H9 (cell line): Measurements from ENCODE around the gene SNURF. TPM values are rescaled to one million over a fixed set of nuclear protein-coding genes. Genes with fewer than 3 reads are reported as not detected.

Experiments
- DNase-seq: peaks from one replicate; pipeline ENCODE4 v3.0.0-alpha.2; 2017
- H2AFZ ChIP-seq: one replicate; pipeline ENCODE4 v1.6.1; 2013; ENCODE audit warnings: mild to moderate bottlenecking, low read length, control low read depth, moderate library complexity
- H2AK5ac ChIP-seq: 2 replicates; pipeline ENCODE4 v1.6.1; 2013; ENCODE audit warnings: low read length, control low read depth, mixed read lengths; ENCODE audit not compliant: insufficient read length
- H2BK120ac ChIP-seq: one replicate; pipeline ENCODE4 v1.6.1; 2013; ENCODE audit warnings: low read depth, mild to moderate bottlenecking, low read length, control low read depth, inconsistent platforms; ENCODE audit not compliant: poor library complexity, severe bottlenecking
- H2BK12ac ChIP-seq: 2 replicates; pipeline ENCODE4 v1.6.1; 2013; ENCODE audit warnings: low read length, control low read depth, mixed read lengths, low read depth; ENCODE audit not compliant: insufficient read length
- H2BK15ac ChIP-seq: 2 replicates; pipeline ENCODE4 v1.6.1; 2013; ENCODE audit warnings: low read depth, low read length, control low read depth
- H2BK20ac ChIP-seq: one replicate; pipeline ENCODE4 v1.6.1; 2013; ENCODE audit warnings: low read depth, mild to moderate bottlenecking, low read length, control low read depth, inconsistent platforms; ENCODE audit not compliant: poor library complexity, severe bottlenecking
- H2BK5ac ChIP-seq: 2 replicates; pipeline ENCODE4 v1.6.1; 2013; ENCODE audit warnings: low read length, control low read depth, mixed read lengths; ENCODE audit not compliant: insufficient read length
- H3K14ac ChIP-seq: 2 replicates; pipeline ENCODE4 v1.6.1; 2013; ENCODE audit warnings: low read length, control low read depth; ENCODE audit not compliant: insufficient read depth
- H3K18ac ChIP-seq: 2 replicates; pipeline ENCODE4 v1.6.1; 2013; ENCODE audit warnings: low read depth, mild to moderate bottlenecking, mixed read lengths, low read length, control low read depth; ENCODE audit not compliant: insufficient read length
- H3K23ac ChIP-seq: 2 replicates; pipeline ENCODE4 v1.6.1; 2013; ENCODE audit warnings: low read length, control low read depth, mixed read lengths, low read depth; ENCODE audit not compliant: insufficient read length
- H3K23me2 ChIP-seq: 2 replicates; pipeline ENCODE4 v1.6.1; 2013; ENCODE audit warnings: low read depth, mild to moderate bottlenecking, mixed read lengths, low read length, control low read depth; ENCODE audit not compliant: insufficient read length, poor library complexity, severe bottlenecking
- H3K27ac ChIP-seq: 2 replicates; pipeline ENCODE4 v1.5.1; 2013; ENCODE audit warnings: low read length, control low read depth, mixed read lengths, low read depth; ENCODE audit not compliant: insufficient read length
- H3K27me3 ChIP-seq: 2 replicates; pipeline ENCODE4 v1.6.1; 2013; ENCODE audit warnings: low read length, control low read depth, inconsistent platforms; ENCODE audit not compliant: insufficient read depth
- H3K4ac ChIP-seq: 2 replicates; pipeline ENCODE4 v1.6.1; 2013; ENCODE audit warnings: low read depth, mild to moderate bottlenecking, control low read depth, inconsistent platforms, low read length, moderate library complexity
- H3K4me1 ChIP-seq: 2 replicates; pipeline ENCODE4 v1.6.1; 2013; ENCODE audit warnings: low read length, control low read depth, inconsistent platforms; ENCODE audit not compliant: insufficient read depth
- H3K4me2 ChIP-seq: 2 replicates; pipeline ENCODE4 v1.6.1; 2013; ENCODE audit warnings: low read length, control low read depth, mixed read lengths; ENCODE audit not compliant: insufficient read length, insufficient read depth
- H3K56ac ChIP-seq: 2 replicates; pipeline ENCODE4 v1.6.1; 2013; ENCODE audit warnings: low read depth, mild to moderate bottlenecking, mixed read lengths, low read length, control low read depth; ENCODE audit not compliant: insufficient read length
- H3K79me1 ChIP-seq: 2 replicates; pipeline ENCODE4 v1.6.1; 2013; ENCODE audit warnings: low read depth, mild to moderate bottlenecking, moderate library complexity, low read length, control low read depth, inconsistent platforms; ENCODE audit not compliant: insufficient read depth, poor library complexity, severe bottlenecking
- H3K79me2 ChIP-seq: 2 replicates; pipeline ENCODE4 v1.6.1; 2013; ENCODE audit warnings: low read length, control low read depth, inconsistent platforms; ENCODE audit not compliant: insufficient read depth
- H3K9ac ChIP-seq: 2 replicates; pipeline ENCODE4 v1.6.1; 2013; ENCODE audit warnings: low read length, control low read depth, mixed read lengths; ENCODE audit not compliant: insufficient read length; ENCODE audit errors: extremely low read depth
- H3K9me3 ChIP-seq: one replicate; pipeline ENCODE4 v1.6.1; 2013; ENCODE audit warnings: low read depth, low read length, inconsistent platforms; ENCODE audit not compliant: control insufficient read depth
- H3T11ph ChIP-seq: one replicate; pipeline ENCODE4 v1.6.1; 2013; ENCODE audit warnings: mild to moderate bottlenecking, low read length, control low read depth, inconsistent platforms
- H4K20me1 ChIP-seq: one replicate; pipeline ENCODE4 v1.6.1; 2013; ENCODE audit not compliant: control insufficient read depth, insufficient read length, insufficient read depth
- H4K5ac ChIP-seq: 2 replicates; pipeline ENCODE4 v1.6.1; 2013; ENCODE audit warnings: low read depth, mild to moderate bottlenecking, mixed read lengths, low read length, control low read depth; ENCODE audit not compliant: insufficient read length
- H4K8ac ChIP-seq: replicated peaks from 2 replicates; pipeline ENCODE4 v1.6.1; 2013; ENCODE audit warnings: low read length, control low read depth, mixed read lengths, low read depth; ENCODE audit not compliant: insufficient read length
- H4K91ac ChIP-seq: 2 replicates; pipeline ENCODE4 v1.6.1; 2013; ENCODE audit warnings: low read depth, mild to moderate bottlenecking, moderate library complexity, mixed read lengths, low read length, control low read depth; ENCODE audit not compliant: insufficient read length
- H3K27ac Mint-ChIP-seq, 3 experiments: 2 replicates in 2 of 3; 3 replicates in 1 of 3; pipeline ENCODE4 v1.8.0; 2020 to 2021; ENCODE audit warnings: mixed read lengths in 3 of 3, mild to moderate bottlenecking in 1 of 3, moderate library complexity in 1 of 3
- H3K27me3 Mint-ChIP-seq: 2 replicates; pipeline ENCODE4 v1.8.0; 2021; ENCODE audit warnings: low read depth, mild to moderate bottlenecking, moderate library complexity, mixed read lengths
- H3K36me3 Mint-ChIP-seq, 3 experiments: 2 replicates in 2 of 3; 3 replicates in 1 of 3; pipeline ENCODE4 v1.8.0; 2020 to 2021; ENCODE audit warnings: low read depth in 3 of 3, mixed read lengths in 3 of 3; ENCODE audit not compliant: insufficient read depth in 1 of 3
- H3K4me1 Mint-ChIP-seq, 2 experiments: 2 replicates each; pipeline ENCODE4 v1.8.0; 2020; ENCODE audit warnings: mixed read lengths in 2 of 2
- H3K4me3 Mint-ChIP-seq, 2 experiments: 2 replicates in 1 of 2; 3 replicates in 1 of 2; pipeline ENCODE4 v1.8.0; 2020 to 2021; ENCODE audit warnings: mild to moderate bottlenecking in 2 of 2, mixed read lengths in 2 of 2, moderate library complexity in 1 of 2
- H3K9me3 Mint-ChIP-seq, 2 experiments: 2 replicates in 1 of 2; 3 replicates in 1 of 2; pipeline ENCODE4 v1.8.0; 2020; ENCODE audit warnings: mild to moderate bottlenecking in 2 of 2, mixed read lengths in 2 of 2, moderate library complexity in 1 of 2
- CTCF ChIP-seq: fragments of 200-600 bp; sonication (generic); conservative IDR thresholded peaks from 3 replicates; pipeline ENCODE4 v1.8.0; 2021; ENCODE audit warnings: antibody characterized with exemption, mild to moderate bottlenecking
- WGBS: extraction: QIAGEN DNeasy Blood & Tissue Kit; methylation state at CpG from one replicate; pipeline ENCODE4 v1.1.7; 2013; ENCODE audit warnings: missing lambda C conversion rate, low lambda C conversion rate, mixed read lengths; ENCODE audit not compliant: insufficient read length; ENCODE audit errors: extremely low coverage; 5-methylcytosine and 5-hydroxymethylcytosine counted together
- total RNA-seq: library from RNA; stranded (reverse); gene quantifications from 2 replicates; pipeline ENCODE4 v1.2.1, GENCODE V29; 2021

SNURF gene
- total RNA-seq, 1 experiment from 2014 or later, result 134 TPM

GRCh38 chr15:24940236-24940635 lies 14.6 kb upstream of the SNURF start:
- WGBS, result no CpG with 5 or more reads among the region's 2 CpGs
- Histone ChIP-seq H3K9me3 (peaks cover 12% of the 10 kb centered on the region), H3K27ac (no peak overlapping the region), H3K23ac (no peak overlapping the region), H3K79me2 (no peaks in the 10 kb centered on the region), H4K8ac (no peak overlapping the region), H4K91ac (no peak overlapping the region), H3K9ac (no peak overlapping the region), H3K79me1 (no peaks in the 10 kb centered on the region), H2BK20ac (no peak overlapping the region), H2BK15ac (no peak overlapping the region), H2AK5ac (no peak overlapping the region), H2BK5ac (no peak overlapping the region), H3K27me3 (no peaks in the 10 kb centered on the region), H2BK12ac (no peak overlapping the region), H3K18ac (no peak overlapping the region), H4K5ac (no peak overlapping the region), H3T11ph (no peak overlapping the region), H3K4me1 (no peaks in the 10 kb centered on the region), H3K14ac (no peak overlapping the region), H3K4ac (no peak overlapping the region), H2AFZ (no peak overlapping the region), H4K20me1 (no peaks in the 10 kb centered on the region), H3K23me2 (no peaks in the 10 kb centered on the region), H3K56ac (no peak overlapping the region), H2BK120ac (no peak overlapping the region), H3K4me2 (no peak overlapping the region)
- peaks cover 63 to 67% of the 10 kb centered on the region in 2 experiments for H3K9me3 Mint-ChIP-seq
- peaks cover 0 to 2% of the 10 kb centered on the region in 2 experiments; a peak in 3 of 4 replicates for H3K4me1 Mint-ChIP-seq
- DNase-seq, result no peak
- H3K36me3 Mint-ChIP-seq, result peaks cover 4 to 30% (median 8%) of the 10 kb centered on the region in 3 experiments
- H3K27me3 Mint-ChIP-seq, result no peaks in the 10 kb centered on the region
- H3K4me3 Mint-ChIP-seq, result no peak overlapping the region
- H3K27ac Mint-ChIP-seq, result no peak overlapping the region
- no peak for TF ChIP-seq CTCF
